IPS-18c (cell line): ENCODE results near the gene FGD4.
A peak's percentile ranks its signal among the peaks of the same experiment; 100 is the strongest.

Source experiments
- H3K4me3 ChIP-seq: 2 replicates; pipeline ENCODE4 v1.7.0; 2013; ENCODE audit warnings: low read depth, mild to moderate bottlenecking, low read length, moderate library complexity; ENCODE audit not compliant: insufficient read depth
- H3K9me3 ChIP-seq: one replicate; pipeline ENCODE4 v1.6.1; 2013; ENCODE audit warnings: mild to moderate bottlenecking, low read length, moderate library complexity; ENCODE audit not compliant: control insufficient read depth, insufficient read depth

The FGD4 gene

DNA sequence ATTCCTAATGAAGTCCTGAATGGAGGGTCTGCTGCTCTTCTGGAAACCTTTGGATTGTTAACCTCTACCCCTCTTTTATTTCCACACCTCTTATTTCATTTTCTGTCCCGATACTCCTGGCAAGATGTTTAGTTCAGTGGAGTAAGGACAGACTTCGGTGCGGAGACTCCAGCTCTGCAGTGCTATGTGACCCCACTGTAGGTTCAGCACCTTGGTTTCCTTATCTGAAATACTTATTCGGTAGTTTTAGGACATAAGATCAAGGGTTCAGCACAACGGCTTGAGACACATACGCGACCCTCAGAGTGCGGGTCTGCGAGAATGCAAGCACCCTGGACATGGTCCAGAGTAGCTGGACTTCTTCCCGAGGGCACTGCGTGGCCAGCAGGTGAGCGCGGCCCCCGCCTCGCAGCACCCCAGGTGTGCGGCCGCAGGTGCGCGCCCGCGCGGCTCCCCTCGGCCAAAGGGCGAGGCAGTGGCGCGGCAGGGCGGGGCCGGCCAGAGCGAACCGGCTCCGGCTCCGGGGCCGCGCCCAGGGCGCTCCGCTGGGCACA is 465 bp upstream of the FGD4 start:
- peak overlapping the region; percentile 60 for H3K4me3 ChIP-seq

DNA sequence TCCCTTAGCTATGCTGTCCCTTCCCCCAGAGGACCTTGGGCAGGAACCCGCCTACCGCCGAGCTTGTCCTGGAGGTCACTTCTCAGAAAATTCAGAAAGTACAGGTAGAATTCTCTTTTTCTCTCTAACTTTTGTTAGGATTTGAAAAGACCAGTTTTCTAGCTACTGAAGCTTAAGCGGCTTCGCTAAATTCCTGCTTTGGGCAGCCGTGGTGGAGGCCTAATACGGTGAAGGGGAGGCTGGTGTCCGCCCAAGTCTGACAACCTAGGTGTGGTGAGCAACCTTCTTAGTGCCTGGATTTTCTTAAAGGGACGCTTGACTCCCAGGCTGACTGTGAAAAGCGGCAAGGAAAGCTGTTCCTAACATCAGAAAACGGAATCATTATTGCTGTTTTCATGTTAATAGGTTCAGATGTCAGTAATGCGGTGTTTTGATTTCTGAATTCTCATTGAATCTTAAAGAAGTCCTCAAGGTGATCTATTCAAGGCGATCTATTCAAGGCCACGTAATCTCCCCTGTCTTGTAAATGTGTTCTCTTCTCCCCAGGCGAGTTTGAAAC is 835 bp downstream of the FGD4 start:
- Histone ChIP-seq H3K9me3 (peaks cover 2% of the 10 kb centered on the region), H3K4me3 (peak overlapping the region; percentile 60)

More for the DNA sequence above, 465 bp upstream of the FGD4 start:
- peaks cover 2% of the 10 kb centered on the region for H3K9me3 ChIP-seq

DNA sequence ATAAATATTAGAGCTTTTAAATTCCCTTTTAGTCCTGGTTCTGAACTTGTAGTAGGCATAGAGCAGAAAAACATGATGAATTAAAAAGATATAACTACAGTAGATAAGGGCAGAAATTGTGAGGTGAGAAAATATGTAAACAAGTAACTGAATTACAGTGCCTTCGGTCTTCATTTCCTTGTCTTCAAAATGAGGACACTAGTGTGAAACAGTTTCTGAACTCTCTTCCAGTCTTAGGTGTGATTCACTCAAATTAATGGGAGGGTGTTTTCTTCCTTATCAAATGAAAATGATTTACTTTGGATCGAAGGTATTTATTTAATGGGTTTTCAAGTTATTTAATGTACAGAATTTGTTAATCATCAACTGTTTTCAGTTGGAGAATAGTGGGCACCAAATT is 1.5 kb downstream of the FGD4 start:
- Histone ChIP-seq H3K9me3 (peaks cover 2% of the 10 kb centered on the region), H3K4me3 (peak overlapping the region; percentile 60)

DNA sequence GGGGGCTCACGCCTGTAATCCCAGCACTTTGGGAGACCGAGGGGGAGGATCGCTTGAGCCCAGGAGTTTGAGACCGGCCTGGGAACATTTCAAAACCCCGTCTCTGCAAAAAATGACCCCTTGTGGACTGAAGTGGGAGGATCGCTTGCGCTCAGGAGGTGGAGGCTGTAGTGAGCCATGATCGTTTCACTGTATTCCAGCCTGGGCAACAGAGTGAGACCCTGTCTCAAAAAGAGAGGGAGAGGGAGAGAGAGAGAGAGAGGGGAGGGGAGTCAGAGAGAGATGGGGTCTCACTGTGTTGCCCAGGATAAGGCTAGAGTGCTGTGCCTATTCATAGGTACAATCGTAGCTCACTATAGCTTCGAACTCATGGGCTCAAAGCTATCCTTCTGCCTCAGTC is 2.8 kb downstream of the FGD4 start:
- Histone ChIP-seq H3K4me3 (no peak overlapping the region), H3K9me3 (peaks cover 2% of the 10 kb centered on the region)

DNA sequence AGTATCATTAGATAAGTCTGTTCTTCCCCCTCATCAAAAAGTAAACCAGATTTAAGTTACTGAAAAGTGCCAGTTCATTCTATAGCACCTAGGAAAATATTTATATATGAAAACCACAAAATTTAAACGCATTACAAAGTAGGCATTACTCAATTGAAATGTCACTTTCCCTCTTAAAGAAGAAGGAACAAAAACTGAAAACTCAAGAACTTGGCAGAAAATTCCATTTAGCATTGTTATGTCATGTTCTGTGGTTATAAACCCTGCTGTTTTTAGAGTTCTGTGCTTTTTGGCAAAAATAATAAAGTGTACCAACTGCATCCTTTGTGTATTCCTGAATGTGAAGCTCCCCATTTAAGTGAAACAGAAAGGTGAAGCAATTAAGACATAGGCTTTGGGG is 3.6 kb downstream of the FGD4 start:
- Histone ChIP-seq H3K4me3 (no peak overlapping the region), H3K9me3 (peaks cover 2% of the 10 kb centered on the region)

- Histone ChIP-seq H3K9me3 (no peaks in the 10 kb centered on the region), H3K4me3 (no peak overlapping the region)
Measured at GRCh38 chr12:32407795-32408194, 8.4 kb downstream of the FGD4 start.

DNA sequence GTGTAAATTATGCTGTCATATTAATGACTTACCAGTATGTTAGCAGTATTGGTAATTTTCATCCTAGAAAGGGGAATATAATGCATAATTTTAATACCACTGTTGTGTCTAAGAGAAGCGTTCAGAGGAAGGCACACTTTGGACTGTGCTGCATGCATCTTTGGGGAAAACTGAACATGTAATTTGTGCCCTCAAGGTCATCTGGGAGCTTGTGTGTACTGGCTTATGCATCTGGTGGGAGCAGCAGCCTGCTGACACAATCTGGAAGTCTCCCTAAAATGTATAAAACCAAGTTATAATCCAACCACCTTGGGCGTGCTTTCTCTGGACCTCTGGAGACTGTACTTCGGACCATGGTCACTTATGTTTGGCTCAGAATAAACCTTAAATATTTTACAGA is 14.1 kb downstream of the FGD4 start:
- H3K9me3 ChIP-seq = peaks cover 2% of the 10 kb centered on the region
- H3K4me3 ChIP-seq = no peak overlapping the region

- H3K9me3 ChIP-seq = peaks cover 4% of the 10 kb centered on the region
- no peak overlapping the region for H3K4me3 ChIP-seq
Measured at GRCh38 chr12:32418221-32418620, 18.9 kb downstream of the FGD4 start.

- peak overlapping the region; percentile 15; the same call in 1 of the 2 replicates for H3K4me3 ChIP-seq
- peaks cover 4% of the 10 kb centered on the region for H3K9me3 ChIP-seq
Measured at GRCh38 chr12:32418903-32419519, 19.7 kb downstream of the FGD4 start.

DNA sequence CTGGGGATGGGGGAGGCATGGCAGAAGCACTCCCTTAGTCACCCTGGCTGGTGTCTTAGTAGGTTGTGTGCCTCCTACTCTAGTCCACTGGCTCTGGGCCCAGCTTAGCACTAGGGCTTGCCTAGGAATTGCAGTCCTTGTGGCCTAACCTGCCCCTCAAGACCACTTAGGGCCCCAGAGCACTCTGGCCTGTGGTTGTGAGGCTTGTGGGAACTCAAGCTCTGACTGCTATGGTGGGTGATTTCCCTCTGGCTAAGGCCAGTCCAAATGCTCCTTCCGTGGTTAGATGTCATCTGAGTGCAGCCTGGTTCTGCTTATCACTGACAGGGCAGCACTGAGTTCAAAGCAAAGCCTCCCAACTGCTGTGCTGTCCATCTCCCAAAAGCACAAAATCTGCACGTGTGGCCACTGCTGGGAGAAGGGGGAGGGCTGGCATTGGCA is 20.2 kb downstream of the FGD4 start:
- Histone ChIP-seq H3K4me3 (no peak overlapping the region), H3K9me3 (peaks cover 4% of the 10 kb centered on the region)

GRCh38 chr12:32420356-32420755 is 21.0 kb downstream of the FGD4 start:
- H3K4me3 ChIP-seq = no peak overlapping the region
- peaks cover 4% of the 10 kb centered on the region for H3K9me3 ChIP-seq

GRCh38 chr12:32423559-32423958 is 24.2 kb downstream of the FGD4 start:
- no peak overlapping the region for H3K4me3 ChIP-seq
- peaks cover 8% of the 10 kb centered on the region for H3K9me3 ChIP-seq

DNA sequence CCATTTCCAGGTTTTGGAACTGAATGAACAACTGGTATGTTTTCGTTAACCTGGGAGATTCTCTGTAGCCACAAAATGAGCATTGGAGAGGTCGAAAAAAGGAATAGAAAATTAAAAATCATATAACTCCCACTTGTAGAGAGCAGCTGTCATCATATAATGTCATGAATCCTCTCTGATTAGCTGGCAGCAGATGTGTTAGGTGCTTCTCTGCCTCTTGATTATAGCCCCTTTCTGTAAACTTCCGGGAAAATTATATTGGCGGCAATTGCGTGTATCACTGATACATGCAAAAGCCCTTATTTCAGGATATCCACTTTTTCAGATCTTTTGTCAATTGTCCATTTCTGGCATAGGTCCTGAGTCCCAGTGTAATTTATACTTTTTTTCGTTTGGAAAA is 31.7 kb downstream of the FGD4 start:
- no peak overlapping the region for H3K4me3 ChIP-seq
- peaks cover 6% of the 10 kb centered on the region for H3K9me3 ChIP-seq

DNA sequence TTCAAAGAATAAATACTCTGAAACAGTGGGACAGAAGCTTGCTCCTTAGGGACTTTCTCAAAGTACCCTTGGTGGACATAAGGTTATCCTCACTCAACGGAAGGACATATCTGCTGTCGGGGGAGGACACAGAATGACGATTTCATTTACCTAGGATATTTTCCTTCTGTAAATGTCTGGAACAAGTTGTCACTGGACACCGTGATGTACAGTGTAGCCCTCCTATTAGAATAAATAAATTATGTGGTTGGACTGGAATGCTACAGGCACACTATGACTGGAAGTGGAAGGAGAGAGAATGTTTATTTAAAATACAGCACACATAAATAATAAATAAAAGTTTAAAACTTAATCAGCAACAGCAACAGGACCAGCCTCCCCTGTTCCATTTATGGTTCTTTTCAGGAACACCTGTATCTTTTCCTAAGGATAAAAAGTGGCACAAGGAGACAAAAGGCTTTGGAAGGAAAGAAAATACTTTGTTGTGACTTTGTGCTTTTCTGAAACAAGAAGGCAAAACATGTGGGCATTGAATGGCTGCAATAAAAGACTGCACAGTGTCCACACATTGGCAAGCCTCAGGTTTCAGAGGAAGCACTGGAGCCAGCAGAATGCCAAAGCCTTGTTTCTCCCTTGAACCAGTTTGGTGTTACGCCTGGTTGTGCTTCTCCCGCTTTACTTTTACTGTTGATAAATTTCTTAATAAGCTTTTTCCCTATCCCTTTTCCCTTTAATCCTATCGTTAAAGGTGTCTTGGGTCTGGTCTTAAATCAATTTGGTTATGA is 36.8 kb downstream of the FGD4 start:
- no peak overlapping the region for H3K4me3 ChIP-seq

GRCh38 chr12:32437095-32437515 is 37.7 kb downstream of the FGD4 start:
- Histone ChIP-seq H3K9me3 (no peaks in the 10 kb centered on the region), H3K4me3 (no peak overlapping the region)

More for the DNA sequence above, 36.8 kb downstream of the FGD4 start:
- no peaks in the 10 kb centered on the region for H3K9me3 ChIP-seq

- H3K9me3 ChIP-seq = no peaks in the 10 kb centered on the region
- H3K4me3 ChIP-seq = no peak overlapping the region
Measured at GRCh38 chr12:32440120-32440865, 40.9 kb downstream of the FGD4 start.

DNA sequence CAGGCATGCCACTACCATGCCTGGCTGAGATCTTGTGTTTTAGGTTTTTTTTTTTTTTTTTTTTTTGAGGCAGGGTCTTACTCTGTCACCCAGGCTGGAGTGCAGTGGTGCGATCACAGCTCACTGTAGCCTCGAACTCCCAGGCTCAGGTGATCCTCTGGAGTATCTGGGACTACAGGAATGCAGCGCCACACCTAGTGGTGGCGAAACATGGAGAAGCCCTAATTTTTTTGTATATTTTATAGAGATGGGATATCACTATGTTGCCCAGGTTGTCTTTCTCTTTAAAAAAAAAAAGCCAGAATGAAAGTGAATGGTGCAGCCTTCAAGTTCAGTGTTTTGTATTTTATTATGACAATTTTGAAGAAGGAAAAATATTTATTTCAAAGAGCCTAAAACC is 44.1 kb downstream of the FGD4 start:
- H3K4me3 ChIP-seq = no peak overlapping the region
- H3K9me3 ChIP-seq = no peaks in the 10 kb centered on the region
